Skeletal muscle satellite cell (primary cell): ENCODE measurements around the gene ZBTB40.

Source experiments
- H3K27me3 ChIP-seq: 2 replicates; pipeline ENCODE4 v1.7.0; 2013; ENCODE audit warnings: low read length; ENCODE audit not compliant: control insufficient read depth, insufficient read depth
- H3K36me3 ChIP-seq: 2 replicates; pipeline ENCODE4 v1.7.0; 2013; ENCODE audit warnings: mild to moderate bottlenecking, control low read depth, low read length; ENCODE audit not compliant: insufficient read depth
- H3K4me1 ChIP-seq: 2 replicates; pipeline ENCODE4 v1.7.0; 2013; ENCODE audit warnings: low read length; ENCODE audit not compliant: control insufficient read depth, insufficient read depth
- H3K4me2 ChIP-seq: 2 replicates; pipeline ENCODE4 v1.7.0; 2013; ENCODE audit warnings: mild to moderate bottlenecking, low read length
- H3K4me3 ChIP-seq: 2 replicates; pipeline ENCODE4 v1.7.0; 2013; ENCODE audit warnings: low read length
- H3K9ac ChIP-seq: 2 replicates; pipeline ENCODE4 v1.7.0; 2013; ENCODE audit warnings: mild to moderate bottlenecking, low read depth, low read length, moderate library complexity
- H3K9me3 ChIP-seq: replicated peaks from 2 replicates; pipeline ENCODE4 v1.7.0; 2013; ENCODE audit warnings: mild to moderate bottlenecking, control low read depth, low read length

The ZBTB40 gene

GRCh38 chr1:22494943-22495579 lies 43.4 kb downstream of the ZBTB40 start:
- Histone ChIP-seq H3K36me3 (peaks cover 4% of the 10 kb centered on the region), H3K4me1 (peaks cover 3% of the 10 kb centered on the region), H3K9me3 (no peaks in the 10 kb centered on the region), H3K27me3 (no peaks in the 10 kb centered on the region), H3K4me2 (no peak overlapping the region), H3K4me3 (no peak overlapping the region), H3K9ac (no peak overlapping the region)

- H3K27me3 ChIP-seq = no peaks in the 10 kb centered on the region
- no peak overlapping the region for H3K9ac ChIP-seq
- peaks cover 9% of the 10 kb centered on the region for H3K4me1 ChIP-seq
- no peak overlapping the region for H3K4me2 ChIP-seq
- H3K36me3 ChIP-seq = no peaks in the 10 kb centered on the region
- H3K4me3 ChIP-seq = no peak overlapping the region
- no peaks in the 10 kb centered on the region for H3K9me3 ChIP-seq
Observed at GRCh38 chr1:22496536-22497160, 45.0 kb downstream of the ZBTB40 start.

GRCh38 chr1:22498463-22498862 lies 46.8 kb downstream of the ZBTB40 start:
- Histone ChIP-seq H3K9ac (no peak overlapping the region), H3K36me3 (no peaks in the 10 kb centered on the region), H3K4me3 (no peak overlapping the region), H3K27me3 (no peaks in the 10 kb centered on the region), H3K4me1 (peaks cover 9% of the 10 kb centered on the region), H3K9me3 (no peaks in the 10 kb centered on the region), H3K4me2 (no peak overlapping the region)

GRCh38 chr1:22500058-22500457 lies 48.4 kb downstream of the ZBTB40 start:
- no peaks in the 10 kb centered on the region for H3K36me3 ChIP-seq
- no peaks in the 10 kb centered on the region for H3K9me3 ChIP-seq
- no peaks in the 10 kb centered on the region for H3K27me3 ChIP-seq
- H3K9ac ChIP-seq = no peak overlapping the region
- H3K4me3 ChIP-seq = no peak overlapping the region
- peaks cover 9% of the 10 kb centered on the region for H3K4me1 ChIP-seq
- peak overlapping the region; percentile 31 for H3K4me2 ChIP-seq

- Histone ChIP-seq H3K4me2 (peak overlapping the region; percentile 31), H3K36me3 (no peaks in the 10 kb centered on the region), H3K4me1 (peaks cover 9% of the 10 kb centered on the region), H3K4me3 (no peak overlapping the region), H3K27me3 (no peaks in the 10 kb centered on the region), H3K9ac (no peak overlapping the region), H3K9me3 (no peaks in the 10 kb centered on the region)
Observed at GRCh38 chr1:22500471-22500870, 48.8 kb downstream of the ZBTB40 start.

- no peaks in the 10 kb centered on the region for H3K27me3 ChIP-seq
- H3K4me1 ChIP-seq = peaks cover 9% of the 10 kb centered on the region
- no peak overlapping the region for H3K4me3 ChIP-seq
- no peaks in the 10 kb centered on the region for H3K9me3 ChIP-seq
- H3K4me2 ChIP-seq = no peak overlapping the region
- peaks cover 12% of the 10 kb centered on the region for H3K36me3 ChIP-seq
- H3K9ac ChIP-seq = no peak overlapping the region
Observed at GRCh38 chr1:22502202-22502601, 50.6 kb downstream of the ZBTB40 start.

GRCh38 chr1:22503721-22504410 lies 52.2 kb downstream of the ZBTB40 start:
- no peak overlapping the region for H3K4me2 ChIP-seq
- H3K4me1 ChIP-seq = peaks cover 9% of the 10 kb centered on the region
- peaks cover 18% of the 10 kb centered on the region for H3K36me3 ChIP-seq
- H3K9me3 ChIP-seq = no peaks in the 10 kb centered on the region
- H3K4me3 ChIP-seq = no peak overlapping the region
- peak overlapping the region; percentile 5 for H3K9ac ChIP-seq
- H3K27me3 ChIP-seq = no peaks in the 10 kb centered on the region

- Histone ChIP-seq H3K4me2 (no peak overlapping the region), H3K9me3 (no peaks in the 10 kb centered on the region), H3K27me3 (no peaks in the 10 kb centered on the region), H3K36me3 (peaks cover 26% of the 10 kb centered on the region), H3K9ac (no peak overlapping the region), H3K4me3 (no peak overlapping the region), H3K4me1 (peaks cover 9% of the 10 kb centered on the region)
Observed at GRCh38 chr1:22506130-22506692, 54.6 kb downstream of the ZBTB40 start.

GRCh38 chr1:22507587-22507986 lies 55.9 kb downstream of the ZBTB40 start:
- no peak overlapping the region for H3K4me3 ChIP-seq
- H3K9ac ChIP-seq = no peak overlapping the region
- H3K4me1 ChIP-seq = peaks cover 9% of the 10 kb centered on the region
- H3K36me3 ChIP-seq = peaks cover 32% of the 10 kb centered on the region
- no peaks in the 10 kb centered on the region for H3K9me3 ChIP-seq
- no peak overlapping the region for H3K4me2 ChIP-seq
- no peaks in the 10 kb centered on the region for H3K27me3 ChIP-seq

- Histone ChIP-seq H3K9ac (no peak overlapping the region), H3K4me1 (peaks cover 9% of the 10 kb centered on the region), H3K36me3 (peaks cover 32% of the 10 kb centered on the region), H3K4me2 (no peak overlapping the region), H3K9me3 (no peaks in the 10 kb centered on the region), H3K27me3 (no peaks in the 10 kb centered on the region), H3K4me3 (no peak overlapping the region)
Observed at GRCh38 chr1:22508329-22508728, 56.7 kb downstream of the ZBTB40 start.

GRCh38 chr1:22508991-22509390 lies 57.3 kb downstream of the ZBTB40 start:
- Histone ChIP-seq H3K36me3 (peaks cover 33% of the 10 kb centered on the region), H3K27me3 (no peaks in the 10 kb centered on the region), H3K9ac (no peak overlapping the region), H3K9me3 (no peaks in the 10 kb centered on the region), H3K4me3 (no peak overlapping the region), H3K4me2 (no peak overlapping the region), H3K4me1 (peaks cover 9% of the 10 kb centered on the region)
